Calu3 (cell line): ENCODE results near the gene IFNG-AS1. TPM values are rescaled to one million over a fixed set of nuclear protein-coding genes. Genes with fewer than 3 reads are reported as not detected.
A peak's percentile ranks its signal among the peaks of the same experiment; 100 is the strongest.

Experiments
- BruUV-seq: library from RNA; stranded (reverse); fragments of 400-500 nt; replicated peaks from 2 replicates; lab custom pipeline; 2021; lab: Mats Ljungman, UMichigan
- CTCF ChIA-PET: fragments of 300-600 bp; sonication (Branson Sonifier 250); formaldehyde crosslinking; loops from one replicate; lab custom pipeline; 2022; ENCODE audit warnings: antibody characterized with exemption; lab: Charles Lee
- DNase-seq: peaks from one replicate; pipeline ENCODE4 v3.0.0; 2022
- H3K27ac Mint-ChIP-seq: one replicate; pipeline ENCODE4 v1.8.0; 2022; ENCODE audit warnings: mixed read lengths; ENCODE audit not compliant: unreplicated experiment
- H3K27me3 Mint-ChIP-seq: one replicate; pipeline ENCODE4 v1.8.0; 2022; ENCODE audit warnings: mixed read lengths; ENCODE audit not compliant: unreplicated experiment
- H3K36me3 Mint-ChIP-seq: one replicate; pipeline ENCODE4 v1.8.0; 2022; ENCODE audit warnings: mild to moderate bottlenecking, moderate library complexity, mixed read lengths; ENCODE audit not compliant: insufficient read depth, unreplicated experiment
- H3K4me1 Mint-ChIP-seq: one replicate; pipeline ENCODE4 v1.8.0; 2022; ENCODE audit warnings: mild to moderate bottlenecking, low read depth, mixed read lengths; ENCODE audit not compliant: unreplicated experiment
- H3K4me3 Mint-ChIP-seq: one replicate; pipeline ENCODE4 v1.8.0; 2022; ENCODE audit warnings: mild to moderate bottlenecking, low read depth, moderate library complexity, mixed read lengths; ENCODE audit not compliant: unreplicated experiment
- H3K9me3 Mint-ChIP-seq: one replicate; pipeline ENCODE4 v1.8.0; 2022; ENCODE audit warnings: low read depth, mixed read lengths; ENCODE audit not compliant: unreplicated experiment
- intact Hi-C: fragments of 100-400 bp; cut with micrococcal nuclease; formaldehyde crosslinking; loops from one replicate; pipeline ENCODE4 v1.10.0; 2022; ENCODE audit not compliant: unreplicated experiment
- total RNA-seq: library from RNA; stranded (reverse); gene quantifications from 2 replicates; pipeline ENCODE4 v1.2.3, GENCODE V29; 2022
- TF ChIP-seq, protein P1 (sequence below): fragments of 200-600 bp; IDR thresholded peaks from one replicate; pipeline ENCODE4 v1.8.0; 2022; ENCODE audit warnings: antibody characterized with exemption; ENCODE audit not compliant: unreplicated experiment

The IFNG-AS1 gene
- total RNA-seq, 1 experiment from 2014 or later = not detected

DNA sequence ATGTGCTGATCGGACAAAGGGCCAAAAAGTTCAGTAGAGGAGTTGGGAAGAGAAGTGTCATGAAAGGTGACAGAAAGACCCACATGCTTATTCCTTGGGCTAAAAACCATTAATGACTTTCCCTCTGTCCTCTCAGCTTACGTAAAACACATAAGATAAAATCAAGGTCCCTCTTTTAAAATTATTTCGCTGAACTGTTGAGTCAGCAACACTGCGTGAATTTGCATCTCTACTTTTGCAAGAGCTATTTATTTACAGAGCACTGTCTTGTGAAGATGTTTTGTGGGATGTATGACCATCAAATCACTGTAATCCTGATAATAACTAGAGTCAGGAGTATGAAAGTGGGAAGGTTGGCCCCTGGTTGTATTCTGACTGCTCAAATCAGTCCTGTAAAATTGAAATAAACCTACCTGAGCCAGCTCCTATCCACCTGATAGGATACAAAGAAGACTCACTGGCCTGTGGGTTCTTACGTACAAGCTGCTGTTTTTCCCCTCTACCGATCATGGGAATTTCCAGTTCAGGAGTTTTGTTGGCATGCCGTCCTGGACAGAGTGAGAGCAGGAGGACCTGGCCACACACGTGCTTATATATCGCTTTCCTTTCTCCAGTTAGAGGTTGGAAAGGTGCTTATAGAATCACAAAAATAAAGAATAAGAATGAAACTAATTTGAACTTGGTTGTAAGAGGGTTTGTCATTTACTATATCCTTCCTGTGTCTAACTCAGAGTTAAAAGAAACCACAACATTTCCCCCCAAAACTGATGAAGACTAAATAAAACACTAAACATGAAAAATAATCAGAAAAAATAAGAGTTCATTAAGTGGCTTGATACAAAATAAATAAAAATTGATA lies 42.9 kb downstream of the IFNG-AS1 start:
- CTCF ChIA-PET = interaction anchor here (0.6 kb wide), 1 partner anchor 804 kb away, joined by 3 read pairs; no protein-coding TSS in a partner anchor
- Mint-ChIP-seq H3K4me3 (no peak overlapping the region), H3K36me3 (no peaks in the 10 kb centered on the region), H3K9me3 (peaks cover 2% of the 10 kb centered on the region), H3K27ac (no peak overlapping the region), H3K27me3 (no peaks in the 10 kb centered on the region), H3K4me1 (peaks cover 8% of the 10 kb centered on the region)
- no peak for DNase-seq
- TF ChIP-seq, protein P1, sequence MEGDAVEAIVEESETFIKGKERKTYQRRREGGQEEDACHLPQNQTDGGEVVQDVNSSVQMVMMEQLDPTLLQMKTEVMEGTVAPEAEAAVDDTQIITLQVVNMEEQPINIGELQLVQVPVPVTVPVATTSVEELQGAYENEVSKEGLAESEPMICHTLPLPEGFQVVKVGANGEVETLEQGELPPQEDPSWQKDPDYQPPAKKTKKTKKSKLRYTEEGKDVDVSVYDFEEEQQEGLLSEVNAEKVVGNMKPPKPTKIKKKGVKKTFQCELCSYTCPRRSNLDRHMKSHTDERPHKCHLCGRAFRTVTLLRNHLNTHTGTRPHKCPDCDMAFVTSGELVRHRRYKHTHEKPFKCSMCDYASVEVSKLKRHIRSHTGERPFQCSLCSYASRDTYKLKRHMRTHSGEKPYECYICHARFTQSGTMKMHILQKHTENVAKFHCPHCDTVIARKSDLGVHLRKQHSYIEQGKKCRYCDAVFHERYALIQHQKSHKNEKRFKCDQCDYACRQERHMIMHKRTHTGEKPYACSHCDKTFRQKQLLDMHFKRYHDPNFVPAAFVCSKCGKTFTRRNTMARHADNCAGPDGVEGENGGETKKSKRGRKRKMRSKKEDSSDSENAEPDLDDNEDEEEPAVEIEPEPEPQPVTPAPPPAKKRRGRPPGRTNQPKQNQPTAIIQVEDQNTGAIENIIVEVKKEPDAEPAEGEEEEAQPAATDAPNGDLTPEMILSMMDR = no peak
- BruUV-seq = no TSS peak
- intact Hi-C loops = no loop called here

DNA sequence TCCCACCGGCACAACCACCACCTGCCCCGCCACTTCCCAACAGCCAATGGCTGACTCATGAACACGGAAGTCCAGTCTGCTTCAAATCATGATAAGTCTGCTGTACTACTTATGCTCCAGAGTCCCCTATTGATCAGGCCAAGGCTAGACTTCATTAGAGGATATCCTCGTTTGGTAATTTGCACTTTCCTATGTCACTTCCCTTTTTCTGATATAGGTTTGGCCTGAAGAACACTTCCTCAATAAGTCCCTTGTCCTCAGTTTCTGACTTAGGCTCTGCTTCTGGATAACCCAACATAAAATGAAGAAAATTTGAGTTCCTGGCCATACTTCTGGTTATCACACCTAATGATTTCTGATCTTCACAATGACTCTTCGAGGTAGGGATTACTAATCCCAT lies 45.3 kb downstream of the IFNG-AS1 start:
- BruUV-seq = no TSS peak
- CTCF ChIA-PET = no interaction called here
- no peak overlapping the region for H3K4me3 Mint-ChIP-seq
- DNase-seq = peak; percentile 35
- TF ChIP-seq, protein P1 = no peak
- peaks cover 8% of the 10 kb centered on the region for H3K4me1 Mint-ChIP-seq
- H3K27me3 Mint-ChIP-seq = no peaks in the 10 kb centered on the region
- no peak overlapping the region for H3K27ac Mint-ChIP-seq
- H3K36me3 Mint-ChIP-seq = no peaks in the 10 kb centered on the region
- intact Hi-C loops = no loop called here
- H3K9me3 Mint-ChIP-seq = peaks cover 2% of the 10 kb centered on the region

DNA sequence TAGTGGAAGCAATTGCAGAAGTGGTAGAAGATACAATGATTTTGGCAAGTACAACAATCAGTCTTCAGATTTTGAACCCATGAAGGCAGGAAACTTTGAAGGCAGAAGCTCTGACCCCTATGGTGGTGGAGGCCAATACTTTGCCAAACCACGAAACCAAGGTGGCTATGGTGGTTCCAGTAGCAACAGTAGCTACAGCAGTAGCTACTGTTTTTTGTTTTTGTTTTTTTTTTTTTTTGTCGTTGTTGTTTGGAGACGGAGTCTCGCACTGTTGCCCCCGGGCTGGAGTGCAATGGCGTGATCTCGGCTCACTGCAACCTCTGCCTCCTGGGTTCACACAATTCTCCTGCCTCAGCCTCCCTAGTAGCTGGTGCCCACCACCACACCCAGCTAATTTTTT lies 47.4 kb downstream of the IFNG-AS1 start:
- no peak for DNase-seq
- TF ChIP-seq, protein P1 = no peak
- Mint-ChIP-seq H3K36me3 (no peaks in the 10 kb centered on the region), H3K4me1 (peaks cover 8% of the 10 kb centered on the region), H3K4me3 (no peak overlapping the region), H3K27ac (no peak overlapping the region), H3K27me3 (no peaks in the 10 kb centered on the region), H3K9me3 (peaks cover 2% of the 10 kb centered on the region)
- CTCF ChIA-PET = no interaction called here
- intact Hi-C loops = no loop called here
- no TSS peak for BruUV-seq

DNA sequence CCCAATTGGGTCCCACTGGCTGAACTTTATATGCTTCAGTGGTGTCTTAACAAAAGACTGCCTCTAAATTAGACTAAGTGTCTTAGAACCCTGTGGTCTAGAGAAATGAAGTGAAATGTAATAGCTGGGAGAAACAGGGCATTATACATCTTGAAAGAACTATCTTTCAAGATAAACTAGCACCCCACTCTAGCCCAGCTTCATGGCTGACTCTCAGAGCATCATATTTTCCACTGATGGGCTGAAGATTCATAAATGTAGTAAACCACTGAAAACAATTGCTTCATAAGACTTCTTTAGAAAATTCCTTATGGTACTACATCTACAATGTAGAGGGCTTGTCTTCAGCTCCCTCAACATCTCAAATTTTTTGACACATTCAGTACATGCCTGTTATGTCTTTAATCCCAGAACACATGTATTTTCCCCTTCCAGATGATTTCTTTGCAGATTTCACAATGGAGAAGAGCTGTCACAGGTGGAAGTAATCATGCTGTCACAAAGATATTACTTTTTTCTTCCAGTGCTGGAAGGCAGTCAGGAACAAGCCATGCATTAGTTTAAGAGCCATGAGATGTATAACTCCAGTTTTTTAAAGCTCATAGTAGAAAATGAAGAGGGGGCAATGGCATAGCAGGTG lies 48.5 kb downstream of the IFNG-AS1 start:
- TF ChIP-seq, protein P1 = no peak
- BruUV-seq = no TSS peak
- intact Hi-C loops = no loop called here
- H3K27me3 Mint-ChIP-seq = no peaks in the 10 kb centered on the region
- DNase-seq = no peak
- H3K27ac Mint-ChIP-seq = no peak overlapping the region
- H3K4me3 Mint-ChIP-seq = no peak overlapping the region
- CTCF ChIA-PET = no interaction called here
- peaks cover 2% of the 10 kb centered on the region for H3K9me3 Mint-ChIP-seq
- peaks cover 8% of the 10 kb centered on the region for H3K4me1 Mint-ChIP-seq
- no peaks in the 10 kb centered on the region for H3K36me3 Mint-ChIP-seq
